ENCODE results near the gene ALDH7A1.

ALDH7A1 gene

DNA sequence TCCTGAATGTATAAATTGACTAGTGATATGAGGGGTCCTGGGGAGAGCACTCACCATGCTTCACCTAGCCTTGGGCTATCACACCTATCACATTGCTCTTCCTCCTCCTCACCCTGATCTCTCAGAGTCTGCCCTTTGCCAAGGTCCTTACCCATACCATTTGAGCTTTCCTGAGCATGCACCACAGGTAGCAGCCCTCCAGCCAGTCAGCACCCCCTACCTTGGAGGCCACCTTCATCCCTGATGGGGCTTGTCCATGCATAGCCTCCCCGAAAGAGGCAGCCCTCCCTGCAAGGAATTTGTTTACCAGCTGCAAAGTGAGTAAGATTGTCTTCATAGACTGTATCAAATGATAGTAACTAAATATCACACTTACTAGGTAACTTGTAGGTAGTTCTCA, 83.1 kb downstream of the ALDH7A1 start:
- H3K4me2 ChIP-seq (ENCODE audit: insufficient read depth, low read length): no peak overlapping the region
- H3K27me3 ChIP-seq (ENCODE audit: insufficient read depth, low read length, poor library complexity): no peaks in the 10 kb centered on the region
- H3K27ac ChIP-seq (ENCODE audit: low read length): no peak overlapping the region
- no peak for DNase-seq
- no peak for TF ChIP-seq EZH2 (IDR thresholded peaks at IDR 0.05; ENCODE audit: borderline replicate concordance, low read depth, low read length, severe bottlenecking)
- TF ChIP-seq, protein P1, sequence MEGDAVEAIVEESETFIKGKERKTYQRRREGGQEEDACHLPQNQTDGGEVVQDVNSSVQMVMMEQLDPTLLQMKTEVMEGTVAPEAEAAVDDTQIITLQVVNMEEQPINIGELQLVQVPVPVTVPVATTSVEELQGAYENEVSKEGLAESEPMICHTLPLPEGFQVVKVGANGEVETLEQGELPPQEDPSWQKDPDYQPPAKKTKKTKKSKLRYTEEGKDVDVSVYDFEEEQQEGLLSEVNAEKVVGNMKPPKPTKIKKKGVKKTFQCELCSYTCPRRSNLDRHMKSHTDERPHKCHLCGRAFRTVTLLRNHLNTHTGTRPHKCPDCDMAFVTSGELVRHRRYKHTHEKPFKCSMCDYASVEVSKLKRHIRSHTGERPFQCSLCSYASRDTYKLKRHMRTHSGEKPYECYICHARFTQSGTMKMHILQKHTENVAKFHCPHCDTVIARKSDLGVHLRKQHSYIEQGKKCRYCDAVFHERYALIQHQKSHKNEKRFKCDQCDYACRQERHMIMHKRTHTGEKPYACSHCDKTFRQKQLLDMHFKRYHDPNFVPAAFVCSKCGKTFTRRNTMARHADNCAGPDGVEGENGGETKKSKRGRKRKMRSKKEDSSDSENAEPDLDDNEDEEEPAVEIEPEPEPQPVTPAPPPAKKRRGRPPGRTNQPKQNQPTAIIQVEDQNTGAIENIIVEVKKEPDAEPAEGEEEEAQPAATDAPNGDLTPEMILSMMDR (IDR thresholded peaks at IDR 0.05; ENCODE audit: borderline replicate concordance, extremely low read depth, low read length, poor library complexity, severe bottlenecking): no peak
- no peaks in the 10 kb centered on the region for H3K36me3 ChIP-seq (ENCODE audit: insufficient read depth, low read length)
- ATAC-seq (ENCODE audit: insufficient read depth, low read depth): no peak
- no peak overlapping the region for H2AFZ ChIP-seq (ENCODE audit: low read depth, low read length)
- no peaks in the 10 kb centered on the region for H3K79me2 ChIP-seq (ENCODE audit: insufficient read depth, low read length)
- no peaks in the 10 kb centered on the region for H3K9me3 ChIP-seq (ENCODE audit: insufficient read depth, low read length, severe bottlenecking)
- peaks cover 16% of the 10 kb centered on the region for H3K4me1 ChIP-seq (ENCODE audit: insufficient read depth, low read length)
- no peaks in the 10 kb centered on the region for H4K20me1 ChIP-seq (ENCODE audit: insufficient read depth, low read length)
- no peak overlapping the region for H3K4me3 ChIP-seq (ENCODE audit: low read depth in 1 of 2, low read length in 2 of 2)
- no peak overlapping the region for H3K9ac ChIP-seq (ENCODE audit: low read depth, low read length)

GRCh38 chr5:126509339-126509738, 85.7 kb downstream of the ALDH7A1 start:
- no peaks in the 10 kb centered on the region for H3K36me3 ChIP-seq (ENCODE audit: insufficient read depth, low read length)
- H4K20me1 ChIP-seq (ENCODE audit: insufficient read depth, low read length): no peaks in the 10 kb centered on the region
- no peak for DNase-seq
- H3K4me3 ChIP-seq (ENCODE audit: low read depth in 1 of 2, low read length in 2 of 2): no peak overlapping the region
- H3K27ac ChIP-seq (ENCODE audit: low read length): peak overlapping the region; percentile 54
- peak overlapping the region; percentile 38 for H2AFZ ChIP-seq (ENCODE audit: low read depth, low read length)
- H3K4me2 ChIP-seq (ENCODE audit: insufficient read depth, low read length): peak overlapping the region; percentile 43; the same call in 1 of the 2 replicates
- TF ChIP-seq, protein P1 (IDR thresholded peaks at IDR 0.05; ENCODE audit: borderline replicate concordance, extremely low read depth, low read length, poor library complexity, severe bottlenecking): no peak
- TF ChIP-seq EZH2 (IDR thresholded peaks at IDR 0.05; ENCODE audit: borderline replicate concordance, low read depth, low read length, severe bottlenecking): no peak
- ATAC-seq (ENCODE audit: insufficient read depth, low read depth): no peak
- H3K9ac ChIP-seq (ENCODE audit: low read depth, low read length): no peak overlapping the region
- peaks cover 16% of the 10 kb centered on the region for H3K4me1 ChIP-seq (ENCODE audit: insufficient read depth, low read length)
- no peaks in the 10 kb centered on the region for H3K9me3 ChIP-seq (ENCODE audit: insufficient read depth, low read length, severe bottlenecking)
- H3K79me2 ChIP-seq (ENCODE audit: insufficient read depth, low read length): no peaks in the 10 kb centered on the region
- no peaks in the 10 kb centered on the region for H3K27me3 ChIP-seq (ENCODE audit: insufficient read depth, low read length, poor library complexity)

- Histone ChIP-seq H3K27me3 (ENCODE audit: insufficient read depth, low read length, poor library complexity) (no peaks in the 10 kb centered on the region), H3K79me2 (ENCODE audit: insufficient read depth, low read length) (no peaks in the 10 kb centered on the region), H3K9ac (ENCODE audit: low read depth, low read length) (no peak overlapping the region), H2AFZ (ENCODE audit: low read depth, low read length) (peak overlapping the region; percentile 79), H3K4me2 (ENCODE audit: insufficient read depth, low read length) (peak overlapping the region; percentile 43), H3K36me3 (ENCODE audit: insufficient read depth, low read length) (no peaks in the 10 kb centered on the region), H3K4me1 (ENCODE audit: insufficient read depth, low read length) (peaks cover 16% of the 10 kb centered on the region), H3K4me3 (ENCODE audit: low read depth in 1 of 2, low read length in 2 of 2) (no peak overlapping the region), H4K20me1 (ENCODE audit: insufficient read depth, low read length) (no peaks in the 10 kb centered on the region), H3K9me3 (ENCODE audit: insufficient read depth, low read length, severe bottlenecking) (no peaks in the 10 kb centered on the region), H3K27ac (ENCODE audit: low read length) (peak overlapping the region; percentile 54)
- ATAC-seq (ENCODE audit: insufficient read depth, low read depth) (peak; percentile 84), DNase-seq (peak; percentile 16)
- no peak for TF ChIP-seq EZH2 (IDR thresholded peaks at IDR 0.05; ENCODE audit: borderline replicate concordance, low read depth, low read length, severe bottlenecking)
- TF ChIP-seq, protein P1 (IDR thresholded peaks at IDR 0.05; ENCODE audit: borderline replicate concordance, extremely low read depth, low read length, poor library complexity, severe bottlenecking): no peak
Observed at GRCh38 chr5:126508962-126509279, 86.1 kb downstream of the ALDH7A1 start.

Measured in DND-41 (cell line).